ENCODE data around the gene OPHN1. TPM values are rescaled to one million over a fixed set of nuclear protein-coding genes. Genes with fewer than 3 reads are reported as not detected.
"Not testable (repeated sequence)": the region's sequence is repeated elsewhere in the genome, so short reads cannot be mapped to it uniquely, and the experiment has no call there.

OPHN1 gene
- total RNA-seq, 4 donors from 2014 or later, result 4.9 to 20.1 (median 8.1) TPM

DNA sequence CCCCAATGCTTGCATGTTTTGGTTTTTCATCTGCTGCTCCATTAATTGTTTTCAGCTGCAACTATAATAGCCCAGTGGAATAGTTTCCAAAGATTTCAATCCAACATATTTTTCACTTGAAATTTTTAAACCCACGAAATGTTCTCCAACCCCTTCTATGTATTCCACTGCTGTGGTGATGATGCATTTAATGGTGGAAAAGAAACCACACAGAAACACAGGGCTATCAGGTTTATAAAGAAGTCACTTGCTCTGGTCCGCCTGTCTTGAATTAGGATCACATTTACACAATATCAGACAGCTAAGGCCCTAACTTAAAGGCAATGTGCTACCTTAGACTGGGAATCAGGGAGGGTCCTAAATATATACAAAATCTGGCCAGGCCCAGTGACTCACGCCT, 35.0 kb downstream of the OPHN1 start:
- no peak overlapping the region for H3K4me3 ChIP-seq (ENCODE audit: low read depth, poor library complexity, severe bottlenecking)
- no peak for DNase-seq (ENCODE audit: low spot score in 2 of 2)
- TF ChIP-seq POLR2A (IDR thresholded peaks at IDR 0.05) (no peak), CTCF (IDR thresholded peaks at IDR 0.05) (no peak)
- intact Hi-C loops (cut with DNase I; ENCODE audit: low total_unique reads), result no loop called here
- 60 to 83% methylated on average over 3 of the region's 3 CpGs for WGBS, 2 donors

DNA sequence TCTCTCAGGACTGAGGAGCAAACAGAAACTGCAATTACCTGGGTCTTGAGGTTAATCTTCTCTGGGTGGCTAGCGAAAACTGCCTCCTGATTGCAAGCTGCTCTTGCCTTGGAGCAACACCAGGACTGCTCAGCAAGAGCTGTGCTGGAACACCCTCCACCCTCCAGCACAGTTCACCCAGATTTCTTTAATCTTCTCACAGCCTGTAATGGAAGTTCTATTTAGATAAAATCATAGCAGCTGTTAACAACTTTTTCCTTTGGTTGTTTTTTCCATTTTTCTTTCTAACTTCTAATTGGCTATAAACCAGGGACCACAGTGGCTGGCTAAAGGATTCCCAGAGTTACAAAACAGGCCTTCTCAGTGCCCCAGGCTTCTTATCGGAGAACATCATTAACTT, 36.3 kb downstream of the OPHN1 start:
- intact Hi-C loops (cut with DNase I; ENCODE audit: low total_unique reads), result no loop called here
- no peak for DNase-seq (ENCODE audit: low spot score in 2 of 2)
- TF ChIP-seq CTCF (IDR thresholded peaks at IDR 0.05), result no peak
- TF ChIP-seq POLR2A (IDR thresholded peaks at IDR 0.05), result no peak
- H3K4me3 ChIP-seq (ENCODE audit: low read depth, poor library complexity, severe bottlenecking), result no peak overlapping the region
- 39 to 53% methylated on average over 2 of the region's 2 CpGs for WGBS, 2 donors

GRCh38 chrX:68389419-68389960, 43.8 kb downstream of the OPHN1 start:
- DNase-seq (ENCODE audit: low spot score in 2 of 2); intact Hi-C loops (cut with DNase I; ENCODE audit: low total_unique reads); H3K4me3 ChIP-seq (ENCODE audit: low read depth, poor library complexity, severe bottlenecking): not testable (repeated sequence)
- WGBS, 2 donors, result 80 to 88% methylated on average over 3 of the region's 3 CpGs

DNA sequence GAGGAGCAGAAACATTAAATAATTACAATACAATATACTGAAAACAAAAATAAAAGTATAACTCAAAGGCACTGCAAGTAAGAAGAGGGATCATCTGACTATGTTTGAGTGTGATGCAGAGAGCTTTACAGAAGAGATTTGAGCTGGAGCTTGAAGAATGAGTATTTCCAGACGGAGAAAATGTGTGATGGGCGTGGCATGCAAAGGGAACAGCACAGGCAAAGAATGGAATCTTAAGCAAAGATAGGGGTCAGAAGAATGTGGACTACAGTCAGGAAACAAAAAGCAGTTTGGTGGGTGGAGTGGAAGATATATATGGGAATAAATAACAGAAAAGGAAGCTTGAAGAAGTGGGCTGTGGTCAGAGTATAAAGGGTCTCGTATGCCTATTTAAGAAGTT, 45.5 kb downstream of the OPHN1 start:
- intact Hi-C loops (cut with DNase I; ENCODE audit: low total_unique reads), result no loop called here
- WGBS, 2 donors, result 65 to 70% methylated on average over 3 of the region's 3 CpGs
- no peak overlapping the region for H3K4me3 ChIP-seq (ENCODE audit: low read depth, poor library complexity, severe bottlenecking)
- no peak for TF ChIP-seq POLR2A (IDR thresholded peaks at IDR 0.05)
- no peak for TF ChIP-seq CTCF (IDR thresholded peaks at IDR 0.05)
- DNase-seq (ENCODE audit: low spot score in 2 of 2), result no peak

DNA sequence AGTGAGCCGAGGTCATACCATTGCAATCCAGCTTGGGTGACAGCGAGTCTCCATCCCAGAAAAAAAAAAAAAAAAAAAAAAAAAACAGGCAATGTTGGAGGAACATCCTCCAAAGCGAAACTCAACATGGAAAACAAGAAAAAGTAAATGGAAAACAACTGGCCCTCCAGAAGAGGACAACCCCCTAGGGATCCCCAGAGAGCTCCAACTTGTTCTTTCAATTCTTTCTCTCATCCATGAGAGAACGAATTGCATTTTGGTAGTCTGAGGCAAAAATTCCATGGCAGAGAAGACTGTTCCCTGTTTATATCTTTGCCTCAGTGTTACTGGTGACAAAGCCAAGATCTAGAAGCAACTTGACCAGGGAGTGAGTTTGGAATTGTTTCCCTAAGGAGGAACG, 49.8 kb downstream of the OPHN1 start:
- DNase-seq (ENCODE audit: low spot score in 2 of 2), result no peak
- no peak for TF ChIP-seq CTCF (IDR thresholded peaks at IDR 0.05)
- TF ChIP-seq POLR2A (IDR thresholded peaks at IDR 0.05), result no peak
- intact Hi-C loops (cut with DNase I; ENCODE audit: low total_unique reads), result no loop called here
- WGBS, 2 donors, result 59 to 73% methylated on average over 3 to 5 of the region's 5 CpGs
- no peak overlapping the region for H3K4me3 ChIP-seq (ENCODE audit: low read depth, poor library complexity, severe bottlenecking)

- DNase-seq (ENCODE audit: low spot score in 2 of 2); intact Hi-C loops (cut with DNase I; ENCODE audit: low total_unique reads); H3K4me3 ChIP-seq (ENCODE audit: low read depth, poor library complexity, severe bottlenecking): not testable (repeated sequence)
- WGBS, 2 donors, result 94 to 97% methylated on average over 5 of the region's 5 CpGs
Observed at GRCh38 chrX:68377579-68377978, 55.7 kb downstream of the OPHN1 start.

- intact Hi-C loops (cut with DNase I; ENCODE audit: low total_unique reads), result no loop called here
- TF ChIP-seq POLR2A (IDR thresholded peaks at IDR 0.05) (no peak), CTCF (IDR thresholded peaks at IDR 0.05) (no peak)
- no peak for DNase-seq (ENCODE audit: low spot score in 2 of 2)
Observed at GRCh38 chrX:68376373-68376772, 56.9 kb downstream of the OPHN1 start.

More at GRCh38 chrX:68376373-68376772, 56.9 kb downstream of the OPHN1 start:
- H3K4me3 ChIP-seq (ENCODE audit: low read depth, poor library complexity, severe bottlenecking), result no peak overlapping the region

Data from lower leg skin (tissue), 4 donors.